HG02981 (cell line): ENCODE measurements around the gene USPL1.

ENCODE experiments used
- ATAC-seq: cut with Tn5 transposase; IDR thresholded peaks from one replicate; pipeline ENCODE4 v1.9.1; 2021; ENCODE audit warnings: mild to moderate bottlenecking, moderate library complexity; ENCODE audit not compliant: unreplicated experiment

Gene USPL1

DNA sequence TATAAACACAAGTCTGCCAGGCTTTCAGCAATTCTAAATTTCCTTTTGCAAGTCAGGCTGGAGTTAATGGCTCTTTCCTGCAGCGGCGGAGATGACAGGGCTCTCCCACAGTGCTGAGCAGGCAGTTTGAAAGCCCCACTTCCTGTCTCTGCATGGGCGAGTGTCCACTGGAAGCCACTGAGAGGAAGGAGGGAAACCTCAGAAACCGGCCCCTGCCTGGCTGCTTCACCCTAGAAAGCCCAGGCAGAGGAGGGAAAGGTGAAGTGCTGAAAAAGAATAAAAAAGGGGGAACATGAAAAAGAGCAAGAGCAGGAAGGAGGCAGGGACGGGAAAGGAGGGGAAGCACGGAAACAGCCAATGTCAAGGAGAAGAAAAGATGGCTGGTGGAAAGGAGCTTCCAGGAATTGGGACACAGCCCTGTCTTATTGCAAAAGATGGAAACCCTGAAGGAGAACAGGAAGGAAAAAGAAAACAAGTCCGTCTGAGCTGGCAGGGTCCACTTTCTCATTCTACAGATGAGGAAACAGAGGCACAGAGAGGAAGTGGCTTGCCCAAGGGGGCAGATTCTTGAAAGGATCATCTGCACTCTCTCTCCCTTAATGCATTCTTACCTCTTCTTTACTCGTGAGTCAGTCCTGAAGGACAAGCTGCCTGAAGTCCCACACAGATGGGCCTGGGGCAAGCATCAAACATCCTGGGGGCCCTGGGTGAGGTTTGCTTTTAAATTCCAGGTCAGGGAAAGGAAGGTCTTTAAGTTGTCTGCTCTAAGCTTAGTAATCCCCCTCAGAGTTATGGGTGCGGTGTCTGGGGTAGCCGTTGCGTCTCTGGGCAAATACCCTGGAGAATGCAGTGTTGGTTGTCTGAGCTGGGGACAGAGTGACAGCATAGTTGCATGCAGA lies 78.8 kb downstream of the USPL1 start:
- no peak for ATAC-seq

DNA sequence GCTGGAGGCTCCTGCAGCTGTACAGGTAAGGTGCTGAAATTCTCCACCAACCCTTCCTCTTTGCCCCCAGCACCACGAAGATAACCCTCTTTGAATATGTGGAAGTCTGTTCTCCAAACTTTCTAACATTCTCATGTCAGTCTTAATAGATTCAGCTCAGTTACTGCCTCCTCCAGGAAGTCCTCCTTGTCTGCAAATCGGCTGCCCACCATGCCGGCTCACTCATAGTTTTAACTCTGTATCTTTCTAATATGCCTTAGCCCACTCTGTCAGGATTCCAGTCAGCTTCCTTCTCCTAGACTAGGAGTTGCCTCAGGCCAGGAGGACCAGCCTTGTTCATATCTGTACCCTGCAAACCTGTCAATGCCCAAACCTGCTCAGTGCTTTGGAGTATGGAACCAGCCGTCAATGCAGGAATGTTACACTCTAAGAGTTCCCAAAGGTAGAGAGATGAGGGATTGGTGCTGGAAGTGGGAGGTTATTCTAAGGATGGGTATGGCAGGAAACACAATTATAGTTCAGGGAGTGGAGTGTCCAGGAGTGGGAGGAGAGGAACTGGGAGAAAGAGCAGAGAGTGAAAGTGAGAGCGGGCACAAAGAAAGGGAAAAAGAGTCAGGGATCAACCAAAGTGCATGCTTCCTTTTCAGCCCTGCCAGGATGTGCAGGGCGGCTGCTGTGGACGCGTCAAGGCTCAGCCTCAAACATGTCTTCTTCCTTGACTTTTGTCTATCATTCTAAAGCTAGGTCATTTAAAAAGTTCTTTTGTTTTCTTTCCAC lies 79.6 kb downstream of the USPL1 start:
- no peak for ATAC-seq

DNA sequence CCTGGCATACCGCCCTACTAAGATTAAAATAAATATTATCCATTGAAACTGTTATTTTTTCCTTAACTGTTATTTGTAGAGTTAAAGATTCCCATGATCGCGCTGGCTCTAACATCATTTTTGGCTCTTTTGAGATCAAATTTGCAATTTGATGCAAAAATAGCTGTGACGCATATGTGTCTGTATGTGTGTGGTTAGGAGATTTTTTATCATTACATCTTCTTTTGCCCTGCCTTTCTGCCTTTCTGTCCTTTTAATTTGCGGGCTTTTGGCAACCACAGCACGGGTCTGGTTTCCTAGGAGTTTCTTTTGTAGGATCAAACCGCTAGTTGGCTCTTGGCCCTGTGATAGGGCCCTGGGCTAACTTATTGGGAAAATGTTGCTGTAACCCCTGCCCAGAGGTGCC lies 80.3 kb downstream of the USPL1 start:
- ATAC-seq = no peak

DNA sequence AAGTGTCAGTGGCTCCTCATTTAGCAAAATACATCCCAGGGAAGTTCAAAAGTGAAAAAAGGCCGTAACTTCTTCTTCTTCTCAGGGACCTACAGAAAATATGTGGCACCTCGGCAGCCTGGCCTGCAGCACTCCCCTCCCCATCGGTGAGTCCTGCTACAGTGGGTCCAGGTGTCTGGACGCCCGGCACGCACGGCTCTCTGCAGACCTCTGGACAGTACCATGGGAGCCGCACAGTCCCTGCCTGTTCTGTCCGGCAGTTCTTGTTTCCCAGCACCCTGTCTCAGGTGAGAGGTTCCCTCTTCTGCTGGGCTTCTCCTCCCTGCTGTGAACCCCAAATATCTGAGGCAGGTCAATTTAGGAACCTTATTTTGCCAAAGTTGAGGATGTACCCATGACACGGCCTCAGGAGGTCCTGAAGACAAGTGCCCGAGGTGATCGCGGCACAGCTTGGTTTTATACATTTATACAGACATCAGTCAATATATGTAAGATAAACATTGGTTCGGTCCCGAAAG lies 80.8 kb downstream of the USPL1 start:
- ATAC-seq = no peak

DNA sequence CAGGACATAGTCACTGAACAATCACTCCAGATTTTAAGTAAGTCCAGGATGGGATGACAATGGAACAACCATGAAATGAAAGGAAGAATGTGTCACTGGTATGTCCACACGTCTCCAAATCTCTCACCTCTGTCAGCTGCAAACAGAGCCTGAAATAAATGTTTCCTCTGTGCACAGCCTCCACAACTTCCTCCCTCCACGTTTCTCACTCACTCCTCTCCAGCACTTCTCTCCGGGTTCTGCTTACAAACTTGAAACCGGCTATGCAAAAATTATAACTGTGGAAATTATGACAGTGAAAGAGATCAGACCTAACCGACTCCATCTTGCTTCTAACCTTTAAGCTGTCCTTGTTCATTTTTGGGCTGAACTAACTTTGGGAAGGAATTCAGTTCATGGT lies 82.6 kb downstream of the USPL1 start:
- no peak for ATAC-seq

DNA sequence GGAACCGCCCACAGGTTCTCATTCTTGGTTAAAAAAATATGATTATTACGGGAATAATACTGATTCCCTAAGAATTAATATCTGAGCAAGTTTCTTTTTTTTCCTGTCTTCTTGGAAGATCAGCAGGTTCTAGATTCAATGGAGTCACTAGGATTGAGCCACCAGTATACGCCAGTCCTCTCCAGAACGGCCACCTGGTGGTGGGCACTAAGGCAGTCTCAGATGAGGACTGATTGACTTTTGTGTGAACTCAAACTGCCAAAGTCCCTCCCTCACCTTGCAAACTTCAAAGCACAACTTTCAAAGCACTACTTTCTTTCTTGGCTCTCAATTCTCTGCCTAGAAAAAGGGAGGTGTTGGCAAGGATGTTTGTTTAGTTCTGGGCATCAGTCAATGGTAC lies 84.3 kb downstream of the USPL1 start:
- no peak for ATAC-seq

DNA sequence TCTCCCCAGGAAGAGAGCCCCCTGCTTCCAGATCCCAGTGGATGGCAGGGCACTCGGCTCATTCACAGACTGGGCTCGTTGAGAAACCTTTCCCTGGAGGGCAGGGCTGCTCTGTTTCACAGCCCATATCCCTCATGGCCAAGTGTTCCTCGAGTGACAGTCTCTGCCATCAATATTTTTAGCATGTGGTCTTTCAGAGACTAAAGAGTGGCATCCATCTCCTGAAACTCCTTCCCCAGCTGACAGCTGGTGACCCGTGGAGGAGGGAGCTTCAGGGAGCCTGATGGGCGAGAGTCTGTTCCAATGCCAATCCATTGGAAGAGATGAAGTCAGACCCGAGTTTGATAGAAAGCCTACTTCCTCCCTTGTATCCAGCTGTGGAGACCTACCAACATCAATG lies 86.9 kb downstream of the USPL1 start:
- no peak for ATAC-seq

DNA sequence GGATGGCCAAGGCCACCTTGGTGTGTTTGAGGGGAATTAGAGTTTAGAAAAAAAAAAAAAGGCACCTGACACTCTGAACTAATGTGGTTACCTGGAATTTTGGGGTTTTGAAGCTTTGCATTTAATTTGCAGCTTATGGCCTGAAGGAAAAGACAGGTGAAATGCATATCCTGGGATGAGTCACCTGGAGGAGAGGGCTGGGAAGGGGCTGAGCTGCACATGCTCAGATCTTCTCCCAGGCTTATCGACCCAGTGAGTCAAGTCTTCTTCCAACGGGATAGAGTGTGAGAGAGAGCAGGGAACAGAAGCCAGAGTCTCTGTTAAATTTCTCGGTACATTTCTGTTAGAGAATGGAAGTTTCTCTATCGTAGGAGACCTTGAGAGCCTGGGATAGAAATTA lies 88.0 kb downstream of the USPL1 start:
- ATAC-seq = no peak

DNA sequence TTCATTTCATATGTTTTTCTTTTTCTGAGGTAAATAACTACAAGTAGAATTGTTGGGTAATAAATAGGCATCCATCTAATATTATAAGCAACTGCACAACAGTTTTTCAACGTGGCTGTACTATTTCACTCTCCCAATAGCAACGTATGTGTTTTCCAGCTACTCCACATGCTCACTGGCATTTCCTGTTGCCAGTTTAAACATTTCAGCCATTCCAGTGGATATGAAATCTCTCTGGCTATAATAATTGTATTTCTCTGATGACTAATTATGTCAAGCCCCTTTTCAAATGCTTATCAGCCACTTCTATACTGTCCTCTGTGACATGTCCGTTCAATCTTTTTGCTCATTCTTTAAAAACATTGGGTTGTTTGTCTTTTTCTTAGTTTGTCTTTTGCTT lies 90.8 kb downstream of the USPL1 start:
- no peak for ATAC-seq
